Endothelial cell of umbilical vein (primary cell): ENCODE measurements around the gene MGST1.

Source experiments
- CTCF ChIP-seq, 2 donors: IDR thresholded peaks; 1 replicate in 1 of 2; 2 replicates in 1 of 2; pipeline ENCODE4 v1.5.1; 2011; ENCODE audit warnings: low read length in 2 of 2, mild to moderate bottlenecking in 2 of 2, moderate library complexity in 2 of 2, control low read depth in 1 of 2, inconsistent platforms in 1 of 2, low read depth in 1 of 2; ENCODE audit not compliant: insufficient read depth in 1 of 2; ENCODE audit errors: extremely low read depth in 1 of 2
- EZH2 ChIP-seq: IDR thresholded peaks from 2 replicates; pipeline ENCODE4 v1.6.1; 2012; ENCODE audit warnings: borderline replicate concordance, low read depth, mild to moderate bottlenecking, moderate library complexity, low read length, inconsistent platforms; ENCODE audit not compliant: severe bottlenecking
- FOS ChIP-seq: IDR thresholded peaks from 2 replicates; pipeline ENCODE4 v1.6.1; 2011; ENCODE audit warnings: mild to moderate bottlenecking, low read length, moderate library complexity, borderline replicate concordance; ENCODE audit not compliant: insufficient read depth
- GATA2 ChIP-seq: IDR thresholded peaks from 2 replicates; pipeline ENCODE4 v1.7.0; 2011; ENCODE audit warnings: low read depth, mild to moderate bottlenecking, moderate library complexity, mixed read lengths, low read length; ENCODE audit not compliant: insufficient read length, insufficient read depth
- MAX ChIP-seq: IDR thresholded peaks from 2 replicates; pipeline ENCODE4 v1.6.1; 2011; ENCODE audit not compliant: insufficient read depth, insufficient read length
- MYC ChIP-seq: IDR thresholded peaks from one replicate; pipeline ENCODE4 v1.6.1; 2011; ENCODE audit warnings: mild to moderate bottlenecking, low read depth, low read length
- POLR2A ChIP-seq: IDR thresholded peaks from 2 replicates; pipeline ENCODE4 v1.6.1; 2012; ENCODE audit warnings: low read depth, mild to moderate bottlenecking, control low read depth, low read length
- POLR2AphosphoS5 ChIP-seq: IDR thresholded peaks from 2 replicates; pipeline ENCODE4 v1.6.1; 2012; ENCODE audit warnings: low read depth, mild to moderate bottlenecking, control low read depth, low read length, moderate library complexity; ENCODE audit not compliant: insufficient read depth

GRCh38 chr12:16325426-16325825 is 22.0 kb upstream of the MGST1 start:
- no peak for TF ChIP-seq CTCF (IDR thresholded peaks at IDR 0.05; ENCODE audit: extremely low read depth in 1 of 2, insufficient read depth in 1 of 2, low read depth in 1 of 2, low read length in 2 of 2)
- no peak for TF ChIP-seq EZH2
- no peak for TF ChIP-seq MYC
- TF ChIP-seq POLR2A = no peak
- TF ChIP-seq POLR2AphosphoS5 = no peak
- no peak for TF ChIP-seq GATA2
- no peak for TF ChIP-seq MAX
- no peak for TF ChIP-seq FOS
